Tongue (tissue), 2 donors: Measurements from ENCODE around the gene MNS1. TPM values are rescaled to one million over a fixed set of nuclear protein-coding genes. Genes with fewer than 3 reads are reported as not detected.
"Not testable (repeated sequence)": the region's sequence is repeated elsewhere in the genome, so short reads cannot be mapped to it uniquely, and the experiment has no call there.

ENCODE experiments used
- DNase-seq: peaks from one replicate; pipeline ENCODE4 v3.0.0-alpha.2; 2015
- total RNA-seq: library from RNA; depleted of rRNA; stranded (reverse); fragments of >200 nt; gene quantifications from one replicate; pipeline ENCODE4 v1.2.3, GENCODE V29; 2014

Gene MNS1
- total RNA-seq, 1 donor from 2014 or later: 4.7 TPM

DNA sequence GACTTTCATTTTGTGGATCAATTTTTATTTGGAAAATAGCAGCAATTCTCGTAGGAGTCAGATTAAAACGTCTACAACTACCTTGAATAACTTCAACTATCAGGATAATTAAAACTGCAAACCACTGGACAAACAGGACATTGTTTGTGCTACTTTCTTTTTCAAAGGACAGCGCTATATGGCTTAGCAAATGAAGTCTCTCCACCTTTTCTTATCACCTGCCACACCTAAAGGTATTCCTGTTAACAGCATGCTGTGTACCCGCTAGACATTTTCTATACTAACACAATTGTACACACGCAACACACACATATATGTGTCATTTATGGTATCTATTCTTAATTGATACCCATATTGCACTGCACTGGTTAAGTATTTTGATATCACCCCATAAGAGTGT lies 19.2 kb downstream of the MNS1 start:
- DNase-seq: no peak

DNA sequence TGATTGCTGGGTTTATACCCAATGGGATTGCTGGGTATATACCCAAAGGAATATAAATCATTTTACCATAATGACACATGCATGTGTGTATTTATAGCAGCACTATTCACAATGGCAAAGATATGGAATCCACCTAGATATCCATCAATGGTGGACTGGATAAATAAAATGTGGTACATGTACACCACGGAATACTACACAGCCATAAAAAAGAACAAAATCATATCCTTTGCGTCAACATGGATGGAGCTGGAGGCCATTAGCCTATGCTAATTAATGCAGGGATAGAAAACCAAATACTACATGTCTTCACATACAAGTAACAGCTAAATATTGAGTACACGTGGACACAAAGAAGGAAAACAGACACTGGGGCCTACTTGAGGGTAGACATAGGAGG lies 22.6 kb downstream of the MNS1 start:
- DNase-seq: no peak

DNA sequence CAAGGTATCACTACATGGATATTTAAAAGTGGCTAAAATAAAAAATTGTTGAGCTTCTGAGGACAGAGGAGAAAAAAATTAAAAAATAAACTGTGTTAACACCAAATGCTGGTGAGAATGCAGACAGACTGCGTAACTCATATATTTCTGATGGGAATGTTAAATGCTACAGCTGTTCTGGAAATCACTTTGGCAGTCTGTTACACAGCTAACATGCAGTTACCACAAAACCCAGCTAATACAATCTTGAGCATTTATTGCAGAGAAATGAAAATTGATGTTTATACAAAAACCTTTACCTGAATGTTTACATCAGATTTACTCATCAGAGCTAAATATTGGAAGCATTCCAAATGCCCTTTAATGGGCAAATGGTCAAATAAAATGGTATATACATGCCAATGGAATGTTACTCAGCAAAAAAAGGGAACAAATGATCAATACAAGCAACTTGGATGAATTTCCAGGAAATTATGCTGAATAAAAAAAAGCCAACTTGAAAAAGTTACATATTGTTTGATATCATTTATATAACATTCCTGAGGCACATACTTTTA lies 24.6 kb downstream of the MNS1 start:
- no peak for DNase-seq

DNA sequence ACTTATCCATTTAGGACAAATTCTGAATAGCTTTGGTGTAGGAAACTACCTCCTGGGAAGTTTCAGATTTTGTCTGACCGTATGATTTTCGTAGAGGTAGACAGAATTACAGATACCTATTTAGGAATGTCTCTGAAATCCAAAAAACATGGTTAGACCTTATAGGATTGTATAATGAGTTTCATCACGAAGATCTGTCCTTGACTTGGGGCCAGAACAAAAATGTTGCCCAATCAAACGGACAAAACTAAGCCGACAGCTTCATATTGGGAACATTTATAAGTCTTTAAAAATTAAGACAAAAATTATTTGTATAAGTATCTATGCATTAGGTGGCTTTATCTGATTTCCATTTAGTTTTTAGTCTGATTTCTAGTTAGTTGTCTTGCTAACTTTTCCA lies 32.6 kb downstream of the MNS1 start:
- no peak for DNase-seq

DNA sequence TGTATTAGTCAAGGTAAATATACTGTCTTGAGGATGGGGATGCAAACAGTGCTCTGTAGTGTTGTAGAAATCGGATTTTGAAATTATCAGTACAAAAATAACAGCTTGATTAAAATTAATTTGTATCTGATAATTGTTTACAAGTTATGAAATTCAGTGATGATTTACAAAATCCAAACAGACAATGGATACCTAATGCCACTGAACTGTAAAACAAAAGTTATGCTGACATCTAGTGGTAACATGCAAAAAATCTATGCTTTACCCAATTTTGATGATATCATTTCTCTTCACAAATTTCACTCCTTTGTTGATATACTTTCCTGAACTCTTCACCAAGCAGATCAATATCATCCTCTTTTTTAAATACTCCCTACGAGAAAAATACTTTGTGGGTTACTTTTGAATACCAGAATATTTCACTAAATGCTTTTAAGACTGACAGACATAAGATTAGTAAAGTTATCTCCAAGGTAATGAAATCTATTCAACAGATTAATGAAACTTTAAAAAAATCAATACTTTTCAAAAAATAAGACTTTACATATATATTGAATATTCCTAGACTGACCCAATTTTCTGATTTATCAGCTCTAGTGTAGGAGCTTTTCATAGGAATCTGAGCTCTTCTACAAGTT lies 36.0 kb downstream of the MNS1 start:
- DNase-seq: peak; percentile 46

DNA sequence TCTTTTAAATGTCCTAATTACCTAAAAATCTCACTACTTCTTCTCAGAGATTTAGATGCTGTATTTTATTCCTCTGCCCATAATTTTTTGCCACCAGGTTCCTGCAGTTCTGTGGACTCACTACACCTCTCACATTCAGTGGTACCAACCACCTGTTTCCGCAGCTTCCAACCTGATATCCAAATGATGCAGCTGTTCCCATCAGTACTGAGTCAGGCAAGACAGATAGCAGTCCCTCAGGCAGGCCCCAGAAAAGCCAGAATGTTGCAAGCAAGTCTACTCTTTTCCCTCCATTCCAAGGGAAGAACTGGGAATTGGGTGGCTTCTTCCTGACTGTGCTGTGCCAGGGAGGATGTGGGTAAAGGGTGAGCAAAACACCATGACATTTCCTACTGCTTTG lies 39.0 kb downstream of the MNS1 start:
- DNase-seq: no peak

DNA sequence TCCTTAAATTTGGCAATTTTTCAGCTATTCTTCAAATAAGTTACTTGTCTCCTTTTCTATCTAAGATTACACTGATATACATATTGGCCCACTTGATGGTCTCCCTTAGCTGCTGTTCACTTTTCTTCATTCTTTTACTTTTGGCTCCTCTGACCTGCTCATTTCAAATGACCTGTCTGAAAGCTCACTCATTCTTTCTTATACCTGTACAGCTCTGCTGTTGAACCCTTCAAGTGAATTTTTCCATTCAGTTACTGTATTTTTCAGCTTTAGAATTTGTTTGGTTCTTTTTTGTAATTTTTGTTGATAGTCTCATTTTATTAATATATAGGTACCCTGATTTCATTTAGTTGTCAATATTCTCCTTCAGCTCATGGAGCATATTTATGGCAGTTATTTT lies 39.7 kb downstream of the MNS1 start:
- no peak for DNase-seq

DNA sequence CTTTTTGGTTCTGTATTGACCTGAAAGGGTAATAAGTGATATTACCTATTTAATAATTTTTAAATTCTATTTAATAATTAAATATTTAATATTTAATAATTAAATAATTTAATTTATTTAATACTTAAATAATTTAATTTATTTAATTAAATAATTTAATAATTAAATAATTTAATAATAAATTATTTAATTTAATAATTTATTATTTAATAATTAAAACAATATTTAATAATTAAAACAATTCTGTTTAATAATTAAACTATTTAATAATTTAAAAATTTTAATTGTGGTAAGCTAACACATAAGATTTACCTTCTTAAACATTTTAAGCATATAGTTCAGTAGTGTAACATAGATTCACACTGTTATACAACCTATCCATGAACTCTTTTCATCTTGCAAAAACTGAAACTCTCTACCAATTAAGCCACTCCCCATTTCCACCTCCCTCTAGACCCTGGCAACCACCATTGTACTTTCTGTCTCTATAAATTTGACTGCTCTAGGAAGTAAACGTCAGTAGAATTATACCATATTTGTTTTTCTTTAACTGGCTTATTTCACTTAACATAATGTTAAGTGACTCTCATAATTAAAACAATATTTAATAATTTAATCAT lies 51.7 kb downstream of the MNS1 start:
- not testable (repeated sequence) for DNase-seq

DNA sequence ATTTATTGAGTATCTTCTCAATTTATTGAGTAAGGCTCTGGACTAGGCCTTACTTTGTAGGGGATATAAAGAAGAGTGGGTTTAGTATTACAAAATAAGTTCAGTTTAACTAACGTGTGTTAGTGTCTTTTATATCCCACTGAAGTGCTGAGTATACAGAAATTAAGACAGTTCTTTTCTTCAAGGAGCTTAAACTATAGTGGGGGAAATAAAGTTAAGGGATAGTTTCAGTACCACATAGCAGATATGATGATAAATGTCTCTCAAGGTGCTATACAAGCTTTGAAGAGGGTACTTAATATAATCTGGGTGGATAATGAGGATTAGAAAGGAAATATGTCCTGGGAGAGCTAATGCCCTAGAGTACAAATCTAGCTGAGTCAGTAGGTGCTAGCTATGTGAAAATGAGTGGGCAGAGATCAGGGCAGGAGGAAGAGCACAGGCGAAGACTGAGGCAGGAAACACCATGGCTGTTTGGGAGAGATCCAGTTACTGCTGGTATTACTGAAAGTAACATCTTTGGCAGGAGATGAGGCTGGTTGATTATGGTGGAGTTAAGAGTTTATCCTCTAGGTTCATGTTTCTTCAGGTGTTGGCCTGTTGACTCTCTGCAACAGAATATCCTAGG lies 53.7 kb downstream of the MNS1 start:
- no peak for DNase-seq

DNA sequence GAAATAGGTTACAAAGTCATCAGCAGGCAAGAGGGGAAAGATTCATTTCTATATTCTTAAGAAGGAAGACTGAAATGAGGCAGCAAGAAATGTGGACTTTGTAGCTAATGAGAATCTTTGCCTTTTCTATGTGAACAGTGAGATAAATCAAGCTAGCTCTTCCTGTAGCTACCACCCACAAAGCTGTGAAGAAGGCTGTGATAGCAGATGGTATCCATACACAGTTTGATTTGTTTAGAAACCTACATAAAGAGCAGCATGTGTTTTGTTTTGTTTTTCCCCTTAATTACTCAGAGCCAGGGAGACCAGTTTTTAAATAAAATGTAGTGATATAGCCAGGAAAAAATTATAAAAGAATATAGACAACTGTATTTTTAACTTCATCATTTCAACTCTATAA lies 54.2 kb downstream of the MNS1 start:
- DNase-seq: no peak

DNA sequence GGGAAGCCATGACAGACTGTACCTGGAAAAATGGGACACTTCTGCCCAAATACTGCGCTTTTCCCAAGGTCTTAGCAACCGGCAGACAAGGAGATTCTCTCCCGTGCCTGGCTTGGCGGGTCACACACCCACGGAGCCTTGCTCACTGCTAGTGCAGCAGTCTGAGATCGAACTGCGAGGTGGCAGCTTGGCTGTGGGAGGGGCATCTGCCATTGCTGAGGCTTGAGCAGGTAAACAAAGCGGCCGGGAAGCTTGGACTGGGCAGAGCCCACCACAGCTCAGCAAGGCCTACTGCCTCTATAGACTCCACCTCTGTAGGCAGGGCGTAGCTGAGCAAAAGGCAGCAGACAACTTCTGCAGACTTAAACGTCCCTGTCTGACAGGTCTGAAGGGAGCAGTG lies 65.7 kb downstream of the MNS1 start:
- DNase-seq: not testable (repeated sequence)

DNA sequence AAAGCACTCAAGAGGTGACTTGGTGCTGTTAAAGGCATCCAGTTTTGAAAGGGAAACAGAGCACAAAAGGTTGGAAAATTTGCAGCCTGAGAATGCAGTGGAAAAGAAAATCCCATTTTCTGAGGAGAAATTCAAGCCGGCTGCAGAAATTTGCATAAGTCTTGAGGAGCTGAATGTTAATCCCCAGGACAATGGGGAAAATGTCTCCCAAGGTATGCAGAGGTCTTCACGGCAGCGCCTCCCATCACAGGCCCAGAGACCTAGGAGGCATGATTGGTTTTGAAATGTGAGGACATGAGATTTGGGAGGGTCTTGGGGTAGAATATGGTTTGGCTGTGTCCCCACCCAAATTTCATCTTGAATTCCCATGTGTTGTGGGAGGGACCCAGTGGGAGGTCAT lies 67.6 kb downstream of the MNS1 start:
- not testable (repeated sequence) for DNase-seq

DNA sequence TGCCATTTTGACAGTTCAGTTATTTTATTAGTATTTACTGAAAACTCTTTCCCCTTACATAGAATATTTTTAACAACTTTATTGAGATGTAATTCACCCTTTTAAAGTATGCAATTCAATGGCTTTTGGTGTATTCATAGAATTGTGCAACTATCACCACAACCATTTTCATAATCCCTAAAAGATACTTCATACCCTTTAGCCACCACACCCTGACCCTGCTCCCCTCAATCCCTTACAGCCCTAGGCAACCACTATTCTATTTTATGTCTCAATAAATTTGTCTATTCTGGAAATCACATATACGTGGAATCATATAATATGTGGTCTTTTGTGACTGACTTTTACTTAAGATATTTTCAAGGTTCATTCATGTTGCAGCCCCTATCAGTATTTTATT lies 70.0 kb downstream of the MNS1 start:
- DNase-seq: no peak

DNA sequence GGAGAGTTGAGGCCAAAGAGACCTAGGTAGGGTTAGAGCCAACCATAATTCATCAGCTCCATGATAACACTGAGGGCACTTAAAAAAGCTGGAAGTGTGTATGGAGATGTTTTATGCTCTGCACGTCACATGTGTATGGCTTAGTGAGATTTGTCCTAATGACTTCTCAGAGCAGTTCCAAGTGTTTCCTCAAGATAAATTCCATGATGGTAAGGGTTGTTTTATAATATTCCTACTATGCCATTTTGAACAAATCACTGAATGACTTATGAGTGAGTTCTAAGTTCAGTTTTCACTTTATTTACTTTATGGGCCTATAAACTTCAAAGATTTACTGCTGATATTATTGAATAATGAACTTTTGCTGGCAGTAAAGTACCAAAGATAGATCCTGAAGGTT lies 71.7 kb downstream of the MNS1 start:
- DNase-seq: no peak

DNA sequence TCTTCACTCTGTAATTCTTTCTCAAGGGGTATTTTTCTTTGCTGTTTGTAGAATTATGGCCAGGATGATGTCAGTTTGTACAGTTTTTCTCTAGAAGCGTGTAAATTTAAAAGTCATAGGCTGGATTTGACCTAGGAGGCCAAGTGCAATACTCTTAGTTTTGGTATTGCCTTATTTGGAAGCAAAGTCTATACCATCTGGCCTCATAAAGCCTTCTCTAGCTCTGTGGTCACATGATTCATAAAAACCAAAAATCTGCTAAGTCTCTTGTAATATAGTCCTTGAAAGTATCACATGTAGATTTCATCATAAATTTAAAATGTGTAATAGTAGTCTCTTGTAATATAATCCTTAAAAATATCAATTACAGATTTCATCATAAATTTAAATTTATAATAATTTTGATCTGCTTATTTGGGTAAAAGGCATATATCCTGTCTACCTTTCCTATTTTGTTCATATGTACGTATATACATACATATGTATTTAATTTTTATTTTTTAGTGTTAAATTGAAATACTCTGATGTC lies 74.1 kb downstream of the MNS1 start:
- no peak for DNase-seq

DNA sequence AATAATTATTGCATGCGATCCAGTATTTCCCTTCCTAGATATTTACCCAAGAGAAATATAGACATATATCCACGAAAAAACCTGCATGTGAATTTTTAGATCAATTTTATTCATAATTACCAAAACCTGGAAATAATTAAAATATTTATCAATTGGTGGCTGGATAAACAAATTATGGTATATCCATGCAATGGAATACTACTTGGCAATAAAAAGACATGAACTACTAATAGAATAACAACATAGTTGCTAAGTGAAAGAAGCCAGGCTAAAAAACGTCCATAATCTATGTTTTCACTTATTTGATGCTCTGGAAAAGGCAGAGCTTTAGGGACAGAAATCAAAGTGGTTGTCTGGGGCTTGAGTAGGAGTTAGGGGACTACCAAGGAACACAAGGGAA lies 79.0 kb downstream of the MNS1 start:
- DNase-seq: no peak

DNA sequence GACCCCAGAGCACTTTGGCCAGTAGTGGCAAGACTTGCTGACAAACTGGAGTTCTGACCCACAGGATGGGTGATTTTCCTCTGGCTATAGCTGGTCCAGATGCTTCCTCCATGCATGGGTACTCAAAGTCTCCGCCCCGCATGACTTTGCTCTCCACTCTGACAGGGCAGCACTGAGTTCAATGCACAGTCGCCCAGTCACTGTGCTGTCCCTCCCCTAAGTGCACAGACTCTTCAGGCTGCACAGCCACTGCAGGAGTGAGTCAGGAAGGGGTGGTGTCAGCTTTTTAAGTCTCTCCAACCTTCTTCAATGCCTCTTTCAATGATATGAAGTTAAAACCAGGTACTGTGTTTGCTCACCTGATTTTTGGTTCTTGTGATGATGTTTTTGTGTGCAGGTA lies 81.9 kb downstream of the MNS1 start:
- no peak for DNase-seq

Other genes starting within 250 kb of the MNS1 start
- gene RFX7, start 221.3 kb downstream of the MNS1 start, total RNA-seq: 17.5 TPM
- gene TEX9, start 99.7 kb downstream of the MNS1 start, total RNA-seq: 4.3 TPM